ENCODE measurements around the gene EGF.
A peak's percentile ranks its signal among the peaks of the same experiment; 100 is the strongest.

EGF gene

DNA sequence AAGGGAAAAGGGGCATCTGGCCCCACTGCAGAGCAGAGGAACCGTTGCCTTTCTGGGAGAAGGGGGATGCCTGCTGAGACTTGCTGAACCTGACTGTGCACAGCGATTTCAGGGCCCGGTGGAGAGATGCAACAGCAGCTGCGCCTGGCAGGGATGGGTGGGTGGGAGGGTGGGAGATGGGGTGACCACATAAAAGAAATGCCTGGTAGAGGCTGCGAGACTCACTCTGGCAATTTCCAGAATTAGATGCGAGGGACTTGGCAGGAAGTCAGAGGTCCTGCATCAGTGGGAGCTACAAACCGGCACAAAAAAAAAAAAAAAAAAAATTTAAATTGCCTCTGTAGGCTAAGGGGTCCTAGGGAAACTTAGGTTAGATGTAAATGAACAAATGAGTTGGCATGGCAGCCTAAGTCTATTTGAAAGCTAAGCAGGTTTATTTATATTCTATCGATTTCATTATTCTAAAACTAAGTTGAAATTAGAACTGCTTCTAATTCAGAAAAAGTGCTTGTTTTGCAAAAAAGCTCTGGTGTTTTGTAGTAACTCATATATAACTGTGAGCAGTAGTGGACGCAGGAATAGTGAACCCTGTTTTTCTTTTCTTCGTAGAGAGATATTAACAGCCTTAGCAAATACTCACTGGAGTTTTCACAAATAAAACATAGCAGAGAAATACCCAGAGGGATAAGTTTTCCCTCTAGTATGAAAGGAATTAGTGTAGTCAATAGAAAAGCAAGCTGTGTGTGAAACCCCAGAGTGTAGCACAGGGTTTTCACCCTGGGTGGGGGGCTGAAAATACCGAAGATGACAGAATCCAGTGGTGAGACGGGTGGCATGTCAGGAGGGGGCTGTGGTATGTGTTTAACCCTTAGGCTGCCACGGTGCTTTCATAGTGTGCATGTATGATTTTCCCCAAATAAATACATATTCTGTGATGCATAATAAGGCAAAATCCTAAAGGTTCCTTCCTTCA, 130.1 kb downstream of the EGF start:
- no peak for DNase-seq

DNA sequence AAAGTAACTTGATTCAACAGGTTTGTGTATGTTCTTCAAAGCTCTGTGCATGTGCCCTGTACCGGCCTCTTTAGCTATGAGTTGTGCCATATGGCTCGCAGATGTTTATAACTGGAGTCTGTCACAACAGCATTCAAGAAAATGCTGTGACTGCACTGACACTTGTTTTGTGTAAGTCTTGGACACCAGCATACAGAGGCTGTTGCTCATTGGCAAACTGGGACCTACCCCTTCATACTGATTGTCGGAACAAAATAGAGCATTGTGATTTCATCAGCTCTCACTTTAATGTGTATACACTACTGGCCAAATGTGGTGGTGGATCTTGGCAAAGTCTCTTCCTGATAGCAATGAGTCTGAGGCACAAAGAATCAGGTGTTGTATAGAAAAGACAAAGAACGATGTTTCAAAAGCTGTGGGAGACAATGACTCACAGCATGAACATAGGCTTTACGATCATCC, 133.9 kb downstream of the EGF start:
- peak; percentile 61 for DNase-seq

DNA sequence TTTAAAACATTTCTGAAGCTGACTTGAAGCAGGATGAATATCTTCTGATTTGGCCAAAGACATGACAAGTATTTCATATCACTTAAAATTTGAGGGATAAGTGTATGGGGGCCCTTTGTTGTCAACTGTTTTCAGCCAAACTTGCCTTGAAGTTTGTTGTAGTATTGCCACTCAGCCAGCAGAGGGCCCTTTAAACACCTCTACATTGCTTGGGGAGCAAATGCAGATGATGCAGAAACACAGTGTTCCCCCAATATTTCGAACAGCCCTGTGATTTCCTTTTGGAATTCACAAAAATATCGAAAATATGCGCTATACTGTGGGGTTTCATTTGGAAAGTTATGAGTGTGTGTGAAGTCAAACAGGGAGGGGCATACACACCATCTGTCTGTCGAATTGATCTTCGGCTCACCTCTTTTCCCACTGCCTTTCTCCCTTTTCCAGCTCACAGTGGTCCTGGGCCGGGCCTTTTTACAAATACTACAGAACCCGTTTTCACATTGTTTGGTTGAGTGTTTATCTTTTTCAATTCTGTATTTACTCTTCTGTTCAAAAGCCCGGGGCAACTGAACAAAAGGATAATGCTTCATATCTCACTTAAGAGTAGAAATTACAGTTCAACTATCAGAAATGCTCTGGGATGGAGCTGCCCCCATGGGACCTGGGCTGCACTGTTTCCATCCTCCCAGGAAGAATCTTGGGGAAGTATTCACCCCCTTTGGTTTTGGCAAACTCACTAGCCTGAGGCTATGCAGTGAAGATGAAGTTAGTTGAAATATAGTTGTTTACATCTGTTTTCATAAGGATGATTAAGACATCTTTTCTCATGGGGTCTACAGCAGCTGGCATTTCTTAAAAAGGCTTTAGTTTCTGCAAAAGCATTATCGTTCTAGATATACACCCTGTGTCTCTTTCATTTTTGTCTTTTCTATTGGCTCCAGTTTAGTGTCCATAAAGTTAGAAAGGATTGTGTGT, 137.6 kb downstream of the EGF start:
- peak; percentile 58 for DNase-seq

DNA sequence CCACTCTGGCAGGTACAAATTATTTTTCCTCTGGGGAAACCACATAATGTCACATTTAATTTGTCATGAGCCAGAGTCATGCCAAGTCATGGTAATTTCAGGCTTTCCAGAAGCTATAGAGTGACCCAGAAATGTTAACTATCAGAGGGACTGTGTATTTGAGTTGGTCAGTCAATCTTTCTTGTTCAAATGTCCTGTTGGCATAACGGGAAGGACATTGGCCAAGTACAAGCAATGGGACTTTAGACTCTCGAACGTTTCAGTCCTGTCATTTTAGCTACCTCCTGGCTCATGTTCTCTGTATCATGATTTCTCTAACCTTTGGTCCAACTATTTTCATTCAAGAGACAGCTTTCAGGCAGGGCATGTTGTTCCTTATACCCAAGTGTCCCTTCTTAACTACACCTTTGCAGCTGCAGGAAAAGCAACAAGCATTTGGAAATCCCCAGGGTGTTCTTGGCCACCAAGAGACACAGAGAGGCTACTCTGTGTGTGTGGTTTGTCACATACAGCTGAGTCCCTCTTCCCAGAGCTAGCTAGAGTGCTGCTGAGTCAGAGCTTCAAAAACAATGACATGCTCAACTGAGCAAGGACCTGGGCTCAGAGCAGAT, 142.6 kb downstream of the EGF start:
- DNase-seq: no peak

DNA sequence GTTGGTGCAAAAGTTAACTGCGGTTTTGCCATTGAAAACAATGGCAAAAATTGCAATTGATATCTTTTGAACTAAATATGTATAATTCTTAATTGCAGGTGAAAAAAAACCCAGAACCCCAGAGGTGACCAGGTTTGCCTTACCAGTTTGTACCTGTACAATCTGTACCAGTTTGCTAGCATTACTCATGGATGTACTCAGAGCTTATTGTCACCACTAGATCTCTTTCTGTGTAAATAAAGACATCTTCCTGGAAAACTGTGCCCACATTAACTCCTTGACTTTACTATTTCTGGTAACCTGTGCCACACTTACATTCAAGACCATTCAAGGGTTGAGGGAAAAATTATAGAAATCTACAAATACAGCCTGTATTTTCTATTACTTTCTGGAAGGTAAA, 146.0 kb downstream of the EGF start:
- DNase-seq: no peak

DNA sequence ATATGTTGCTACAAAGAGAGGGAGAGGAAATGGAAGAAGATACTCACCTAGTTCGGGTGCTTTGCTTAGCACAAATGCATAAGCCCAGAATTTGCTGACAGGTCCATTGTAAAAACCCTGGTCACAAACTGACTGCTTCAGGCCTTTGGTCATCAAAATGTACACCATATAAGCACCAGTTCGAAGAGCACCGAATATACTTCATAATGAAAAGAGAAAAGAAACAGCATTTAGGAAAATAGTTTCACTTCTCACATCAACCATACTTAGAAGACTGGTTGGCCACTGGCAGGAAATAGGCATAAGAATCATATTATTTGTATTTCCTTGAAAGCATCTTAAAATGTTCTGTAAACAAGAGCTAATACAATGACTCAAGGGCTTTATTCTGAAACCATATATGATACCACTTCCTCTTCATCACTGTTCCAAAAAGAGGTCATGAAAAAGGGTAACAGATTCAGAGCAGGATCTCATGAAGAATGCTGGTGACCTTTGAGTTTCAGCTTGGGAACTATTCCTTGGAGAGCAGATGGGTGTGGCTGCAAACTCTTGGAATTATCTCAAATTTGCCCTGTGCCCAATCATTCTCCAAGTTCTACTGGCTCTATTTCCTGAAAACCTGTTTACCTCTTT, 147.0 kb downstream of the EGF start:
- no peak for DNase-seq

DNA sequence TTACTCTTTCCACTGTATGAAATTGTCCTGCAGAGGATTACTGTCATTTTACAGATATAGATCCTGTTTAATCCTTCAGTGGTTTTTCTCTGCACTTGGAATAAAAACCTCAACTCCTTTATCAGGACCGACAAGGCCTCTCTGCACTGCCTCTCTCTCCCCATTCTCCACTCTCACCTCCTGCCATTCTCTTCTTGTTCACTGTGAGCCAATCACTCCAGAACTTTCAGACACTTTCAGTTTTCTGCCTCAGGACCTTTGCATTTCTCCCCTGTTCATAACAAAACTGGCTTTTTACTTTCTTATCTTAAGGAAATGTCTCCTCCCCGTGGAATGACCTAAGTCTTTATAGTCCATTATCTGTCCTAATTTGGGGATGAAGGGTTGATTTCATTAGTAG, 148.4 kb downstream of the EGF start:
- no peak for DNase-seq

Data from NCI-H82 (cell line).